ENCODE data around the gene CD248. TPM values are rescaled to one million over a fixed set of nuclear protein-coding genes. Genes with fewer than 3 reads are reported as not detected.
"Not testable (repeated sequence)": the region's sequence is repeated elsewhere in the genome, so short reads cannot be mapped to it uniquely, and the experiment has no call there.

Gene CD248
- total RNA-seq, 1 donor from 2014 or later: 49.2 TPM

- no peak for DNase-seq (ENCODE audit: low spot score)
Observed at GRCh38 chr11:66289548-66290329, 27.1 kb downstream of the CD248 start.

DNA sequence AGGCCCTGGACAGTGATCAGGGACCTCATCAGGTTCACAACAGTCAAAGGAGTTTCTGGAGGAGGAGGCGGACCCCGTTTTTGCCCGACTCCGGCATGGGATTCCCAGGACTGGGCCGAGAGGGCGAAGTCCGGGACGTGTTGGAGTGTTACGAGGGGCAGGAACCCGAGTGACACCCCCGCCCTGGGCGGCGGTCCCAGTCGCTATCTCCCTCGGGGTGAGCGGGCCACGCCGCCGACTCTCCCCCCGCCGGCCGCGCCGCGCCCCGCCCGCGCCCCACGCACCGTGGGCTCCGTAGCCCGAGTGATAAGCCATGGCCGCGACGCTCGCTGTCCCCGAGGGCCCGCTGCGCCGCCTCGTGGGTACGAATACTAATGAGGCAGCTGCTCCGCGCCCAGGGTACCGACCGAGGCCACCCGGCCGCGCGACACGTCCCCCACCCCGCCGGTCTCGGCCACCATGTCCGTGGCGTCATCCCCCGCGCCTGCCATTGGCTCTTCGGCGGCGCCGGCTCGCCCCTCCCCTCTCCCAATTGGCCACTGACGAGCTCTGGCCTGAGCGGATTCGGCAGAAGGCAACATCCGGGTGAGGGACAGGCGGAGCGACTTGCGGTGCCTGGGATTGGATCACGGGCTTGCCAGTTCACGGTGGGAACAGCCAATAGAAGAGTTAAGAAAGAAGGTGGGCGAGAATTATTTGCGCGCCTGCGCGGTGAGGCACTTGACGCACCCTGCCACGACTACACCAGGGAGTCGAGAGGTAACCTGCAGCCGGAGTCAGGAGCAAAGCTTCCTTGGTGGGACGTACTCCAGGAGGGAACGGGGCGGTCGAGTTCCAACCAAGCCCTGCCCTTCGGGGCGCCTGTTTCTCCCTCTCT, 27.9 kb downstream of the CD248 start, which contains the start of gene YIF1A:
Gene YIF1A (minus strand): TSS at position 473 of the 877 bp plus-strand sequence. CDS start 158 bp downstream, at position 315.
- peak; percentile 99 for DNase-seq (ENCODE audit: low spot score)

- DNase-seq (ENCODE audit: low spot score): no peak
Observed at GRCh38 chr11:66287889-66288670, 28.8 kb downstream of the CD248 start.

GRCh38 chr11:66287211-66287888, 29.5 kb downstream of the CD248 start:
- DNase-seq (ENCODE audit: low spot score): no peak

DNA sequence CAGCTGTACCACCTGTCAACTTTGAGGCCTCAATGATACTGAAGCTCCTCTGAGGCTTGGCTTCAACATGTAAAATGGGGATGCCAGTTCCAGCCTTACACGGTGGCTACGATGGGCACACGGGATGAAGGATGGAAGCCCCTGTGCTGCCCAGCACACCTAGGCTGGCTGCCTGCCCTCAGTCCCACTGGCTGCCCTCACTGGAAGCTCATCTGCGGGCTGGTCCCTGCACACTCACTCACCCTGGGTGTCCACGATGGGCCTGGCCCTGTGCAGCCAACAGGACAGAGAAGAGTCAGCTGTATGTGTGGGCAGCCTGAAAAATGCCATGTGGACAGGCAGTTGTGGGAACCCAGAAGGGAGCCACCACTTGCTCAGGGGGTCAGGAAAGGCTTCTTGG, 30.1 kb downstream of the CD248 start:
- no peak for DNase-seq (ENCODE audit: low spot score)

GRCh38 chr11:66285250-66285947, 31.4 kb downstream of the CD248 start:
- no peak for DNase-seq (ENCODE audit: low spot score)

- no peak for DNase-seq (ENCODE audit: low spot score)
Observed at GRCh38 chr11:66284526-66285078, 32.2 kb downstream of the CD248 start.

DNA sequence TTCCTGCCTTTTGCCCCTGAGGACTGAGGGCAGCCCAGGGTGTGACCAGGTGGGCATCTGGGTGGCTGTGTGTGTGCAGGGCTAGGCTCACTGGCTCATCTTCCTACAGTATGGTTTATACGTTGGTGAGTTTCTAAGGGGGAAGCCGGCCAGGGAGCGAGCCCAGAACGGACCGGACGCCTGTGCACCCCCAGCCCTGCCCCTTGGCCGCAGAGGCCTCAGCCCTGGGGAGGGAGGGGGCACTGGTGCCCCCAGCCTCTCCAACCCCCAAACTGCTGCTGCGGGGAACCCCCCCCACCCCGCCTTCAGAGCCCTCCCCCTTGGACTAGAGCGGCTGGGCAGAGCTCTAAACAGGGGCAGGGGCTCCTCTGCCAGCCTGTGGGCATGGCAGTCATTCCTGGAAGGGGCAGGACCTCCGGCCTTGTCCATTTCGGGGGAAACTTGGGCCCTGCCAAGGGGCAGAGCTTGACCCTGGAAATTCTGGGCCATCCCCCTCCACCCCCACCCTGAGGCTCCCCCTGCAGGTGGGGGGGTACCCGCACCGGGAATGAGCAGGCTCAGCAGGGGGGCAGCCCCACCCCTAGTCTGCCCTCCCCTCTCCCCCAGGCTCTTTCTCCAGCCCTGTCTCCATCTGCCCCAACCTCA, 33.3 kb downstream of the CD248 start:
- DNase-seq (ENCODE audit: low spot score): no peak

- peak; percentile 97 for DNase-seq (ENCODE audit: low spot score)
Observed at GRCh38 chr11:66282468-66283455, 34.1 kb downstream of the CD248 start.

GRCh38 chr11:66281776-66282467, 34.9 kb downstream of the CD248 start:
- no peak for DNase-seq (ENCODE audit: low spot score)

DNA sequence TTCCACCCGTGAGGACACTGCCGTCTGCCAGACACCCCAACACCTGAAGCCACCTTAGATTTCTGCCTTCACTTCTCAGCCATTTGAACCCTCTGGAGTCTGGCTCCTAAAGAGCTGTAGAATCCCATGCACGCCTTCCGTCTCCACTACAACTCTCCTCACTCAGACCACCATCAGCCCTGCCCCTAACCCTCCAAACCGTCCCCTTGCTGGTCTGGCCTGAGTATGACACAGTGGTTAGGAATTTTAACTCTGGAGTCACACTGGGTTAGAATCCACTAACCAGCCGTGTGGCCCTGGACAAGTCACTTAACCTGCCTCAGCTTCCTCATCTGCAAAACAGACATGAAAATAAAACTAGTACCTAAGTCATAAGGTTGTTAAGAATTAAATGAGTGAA, 35.8 kb downstream of the CD248 start:
- no peak for DNase-seq (ENCODE audit: low spot score)

DNA sequence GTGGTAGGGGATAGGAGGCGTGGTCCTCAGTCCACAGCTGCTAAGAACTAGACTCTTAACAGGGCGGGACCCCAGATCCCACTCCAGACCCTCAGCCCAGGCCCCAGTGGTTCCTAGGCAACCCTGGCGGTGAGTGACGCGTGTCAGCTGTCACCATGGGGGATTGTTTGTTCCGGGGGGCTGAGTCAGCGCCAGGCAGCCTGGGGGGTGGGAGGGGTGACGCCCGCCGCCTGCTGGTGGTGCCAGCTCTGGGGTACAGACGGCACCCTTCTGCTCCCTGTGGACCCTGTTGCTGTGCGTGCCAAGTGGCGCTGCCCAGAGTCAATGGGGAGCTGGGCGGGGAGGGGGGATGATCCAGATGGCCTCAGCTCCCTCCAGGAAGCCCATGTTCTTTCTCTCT, 36.4 kb downstream of the CD248 start:
- DNase-seq (ENCODE audit: low spot score): no peak

DNA sequence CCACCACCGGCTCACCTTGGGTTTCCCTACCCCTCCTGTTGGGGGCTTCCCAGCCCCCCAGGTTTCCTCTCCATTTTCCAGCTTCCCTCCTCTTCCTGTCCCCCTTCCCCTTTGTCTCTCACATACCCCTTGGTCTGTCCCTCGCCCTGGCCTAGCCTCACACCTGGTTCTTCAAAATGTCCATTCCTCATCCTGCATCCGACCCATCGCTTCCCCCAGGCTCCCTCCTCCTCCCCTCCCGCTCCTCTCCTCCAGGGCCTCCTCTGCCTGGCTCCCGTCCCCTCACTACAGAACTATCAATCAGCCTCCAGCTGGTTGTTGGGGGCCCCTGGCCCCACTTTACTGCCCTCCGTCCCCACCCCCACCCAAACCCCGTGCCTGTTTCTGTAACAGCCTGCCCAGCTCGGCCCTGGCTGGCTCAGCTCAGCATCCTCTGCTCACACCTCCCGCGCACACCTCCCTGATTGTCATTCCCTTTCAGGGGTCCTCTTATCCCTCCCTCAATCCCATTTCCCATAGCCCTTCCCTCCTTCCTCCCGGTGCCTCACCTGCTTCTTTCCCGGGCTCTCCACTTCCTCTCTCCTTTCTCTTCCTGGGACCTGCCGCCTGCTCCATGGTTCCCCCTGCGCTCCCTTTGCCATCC, 37.6 kb downstream of the CD248 start:
- no peak for DNase-seq (ENCODE audit: low spot score)

DNA sequence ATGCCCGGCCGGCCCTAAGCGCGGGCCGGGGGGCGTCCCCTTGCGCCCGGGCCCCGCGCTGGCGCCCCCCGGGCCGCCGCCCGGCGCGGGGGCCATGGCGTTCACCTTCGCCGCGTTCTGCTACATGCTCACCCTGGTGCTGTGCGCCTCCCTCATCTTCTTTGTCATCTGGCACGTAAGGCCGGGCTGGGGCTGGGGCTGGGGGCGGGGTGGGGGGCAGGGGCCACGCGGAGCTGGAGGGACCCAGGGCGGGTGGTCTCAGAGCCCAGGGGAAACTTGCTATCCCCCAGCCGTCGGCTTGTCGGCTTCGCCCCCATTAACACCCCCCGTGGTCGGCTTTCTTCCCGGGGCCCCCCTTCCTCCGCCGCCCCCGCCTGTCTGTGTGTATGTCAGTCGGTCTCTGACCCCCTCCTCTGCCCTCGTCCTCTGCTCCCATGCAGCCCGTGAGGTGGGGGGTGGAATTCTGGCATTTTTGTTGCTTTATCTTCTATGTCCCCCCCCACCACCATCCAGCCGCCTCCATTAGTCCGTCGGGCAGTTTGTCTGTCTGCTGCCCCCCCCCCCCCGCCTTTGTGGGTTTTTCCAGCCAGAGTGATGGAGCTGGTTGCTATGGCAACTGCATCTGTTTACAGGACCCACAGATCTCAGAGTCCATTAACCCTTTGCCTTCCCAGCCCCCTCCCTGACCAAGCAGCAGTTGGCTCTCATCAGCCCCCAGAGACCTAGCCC, 38.3 kb downstream of the CD248 start:
- DNase-seq (ENCODE audit: low spot score): no peak

DNA sequence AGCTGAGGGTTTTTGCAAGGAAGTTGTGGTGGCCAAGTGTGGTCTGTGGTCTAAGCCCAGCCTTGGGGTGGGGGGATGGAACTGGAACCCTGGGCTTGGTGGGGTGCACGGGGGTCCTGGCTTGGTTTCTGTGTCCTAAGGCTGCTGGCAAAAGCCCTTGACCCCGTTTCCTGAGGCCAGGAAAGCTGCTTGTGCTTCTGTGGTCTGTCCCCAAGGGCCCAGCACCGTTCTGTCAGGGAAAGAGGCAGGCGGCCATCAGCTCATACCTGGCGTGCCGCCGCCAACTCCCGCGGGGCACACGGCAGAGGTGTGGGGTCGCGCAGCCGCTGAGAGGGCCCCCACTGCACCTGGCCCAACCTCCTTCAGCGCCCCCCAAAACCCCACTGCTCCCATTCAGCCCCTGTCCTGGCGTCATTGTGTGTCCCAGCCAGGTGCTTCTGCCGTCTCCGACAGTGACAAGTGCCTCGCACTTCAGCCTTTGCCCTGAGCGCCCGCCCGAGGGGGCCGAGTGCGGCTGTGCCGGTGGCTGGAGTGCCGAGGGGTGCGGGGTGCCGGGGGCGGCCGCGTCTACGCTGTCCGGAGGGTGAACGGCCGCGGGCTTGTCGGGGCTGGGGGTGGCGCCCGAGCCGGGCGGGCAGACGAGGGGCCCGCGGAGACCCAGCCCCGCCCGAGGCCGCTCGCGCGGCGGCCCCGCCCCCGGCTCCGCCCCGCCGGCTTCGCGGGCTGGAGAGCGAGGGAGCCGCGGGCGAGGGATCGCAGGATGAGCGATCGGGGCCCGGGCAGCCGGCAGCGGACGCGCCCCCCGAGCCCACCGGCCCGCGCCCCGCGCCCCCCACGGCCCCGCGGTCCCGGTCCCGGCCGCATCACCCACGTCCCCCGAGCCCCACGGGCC, 39.1 kb downstream of the CD248 start, which contains the start of gene CNIH2:
Gene CNIH2 (plus strand): TSS at position 705 of the 892 bp plus-strand sequence. CDS start 282 bp downstream, outside the sequence.
- DNase-seq (ENCODE audit: low spot score): no peak

- not testable (repeated sequence) for DNase-seq (ENCODE audit: low spot score)
Observed at GRCh38 chr11:66277064-66277463, 39.8 kb downstream of the CD248 start.

Measured in ureter (tissue), 1 donor.